ENCODE results near the gene TCF7L2.

Gene TCF7L2

DNA sequence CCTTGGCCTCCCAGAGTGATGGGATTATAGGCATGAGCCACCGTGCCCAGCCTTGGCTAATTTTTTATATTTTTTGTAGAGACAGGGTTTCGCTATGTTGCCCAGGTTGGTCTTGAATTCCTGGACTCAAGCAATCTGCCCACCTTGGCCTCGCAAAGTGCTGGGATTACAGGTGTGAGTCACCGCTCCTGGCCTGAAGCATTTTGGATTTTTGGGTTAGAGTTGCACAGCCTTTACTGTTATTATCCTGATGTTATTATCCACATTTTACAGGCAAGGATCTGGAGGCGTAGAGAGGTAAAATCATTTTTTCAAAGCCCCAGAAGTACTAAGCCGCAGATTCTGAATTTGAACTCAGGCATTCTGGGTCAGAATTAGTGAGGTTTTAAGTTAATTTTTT, 75.4 kb downstream of the TCF7L2 start:
- no peak for DNase-seq

DNA sequence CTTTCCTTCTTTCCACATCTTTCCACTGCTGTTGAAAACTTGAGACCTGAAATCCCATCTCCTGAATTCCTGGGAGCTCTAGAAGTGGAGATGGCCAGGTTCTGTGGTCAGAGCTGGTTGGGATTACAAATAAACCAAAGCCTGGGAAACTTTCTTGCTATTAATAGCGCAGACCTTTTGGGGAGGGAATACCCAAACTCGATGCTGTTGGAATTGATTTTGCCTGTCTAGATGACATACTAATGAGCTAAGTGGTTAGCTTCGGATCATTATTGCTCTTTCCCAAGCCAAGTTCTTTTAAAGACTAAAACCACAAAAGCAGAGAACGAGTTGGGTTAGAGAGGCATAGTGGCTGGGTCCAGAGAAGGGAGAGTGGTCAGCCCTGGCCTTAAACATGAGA, 76.6 kb downstream of the TCF7L2 start:
- DNase-seq: no peak

DNA sequence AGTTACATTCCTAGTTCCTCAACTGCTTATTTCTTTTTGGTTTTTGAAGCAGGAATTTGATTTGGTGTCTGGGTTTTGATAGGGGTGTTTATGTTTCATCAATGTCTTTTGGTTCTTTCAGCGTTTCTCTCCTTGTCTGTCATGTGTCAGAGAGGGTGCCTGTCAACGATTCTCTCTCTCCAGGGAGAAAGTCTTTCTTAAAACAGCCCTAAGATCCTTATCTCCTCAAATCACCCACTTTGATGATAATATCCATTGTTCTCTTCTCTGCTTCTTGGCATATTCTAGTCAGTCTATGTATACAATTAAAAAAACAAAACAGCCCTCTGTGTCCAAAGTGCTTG, 77.2 kb downstream of the TCF7L2 start:
- no peak for DNase-seq

DNA sequence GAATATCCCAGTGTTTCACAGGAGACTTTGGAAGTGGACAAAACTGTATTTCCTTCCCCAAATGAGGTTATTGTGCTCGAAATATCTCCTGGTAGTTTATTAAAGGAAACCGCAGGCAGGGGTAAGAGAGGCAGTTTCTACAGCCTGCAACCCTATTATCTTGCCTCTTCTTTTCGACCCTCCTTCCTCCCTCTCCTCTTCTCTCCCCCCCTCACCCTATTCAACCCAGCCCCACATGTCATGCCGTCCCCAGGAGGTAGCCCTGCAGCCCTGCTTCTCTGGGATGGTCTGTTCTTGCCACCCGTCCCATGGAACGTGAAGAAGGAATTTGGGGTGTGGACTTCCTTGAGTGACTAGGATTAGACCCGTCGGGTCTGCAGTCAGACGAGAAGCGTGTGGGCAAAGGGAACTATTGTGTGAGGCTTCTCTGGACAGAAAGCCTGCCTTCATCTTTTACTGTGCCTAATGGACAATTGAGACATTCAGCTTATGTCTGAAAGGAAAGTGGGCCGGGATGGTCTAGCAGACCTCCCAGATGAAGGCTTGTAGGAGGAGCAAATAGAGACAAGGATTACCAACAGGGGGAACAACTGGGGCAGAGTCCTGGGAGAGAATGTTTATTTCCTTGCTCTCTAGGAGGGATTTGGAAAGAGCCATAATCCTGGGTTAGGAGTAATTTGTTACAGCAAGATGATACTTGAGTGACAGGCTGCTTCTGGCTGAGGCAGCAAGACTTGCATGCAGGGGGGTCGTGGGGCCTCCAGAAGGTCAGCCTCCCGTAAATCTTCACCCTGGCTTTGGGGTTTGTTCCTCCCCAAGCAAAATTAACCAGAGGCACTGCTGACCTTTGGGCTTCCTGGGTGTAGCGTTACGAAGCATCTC, 77.8 kb downstream of the TCF7L2 start:
- DNase-seq: peak; percentile 5 to 33

DNA sequence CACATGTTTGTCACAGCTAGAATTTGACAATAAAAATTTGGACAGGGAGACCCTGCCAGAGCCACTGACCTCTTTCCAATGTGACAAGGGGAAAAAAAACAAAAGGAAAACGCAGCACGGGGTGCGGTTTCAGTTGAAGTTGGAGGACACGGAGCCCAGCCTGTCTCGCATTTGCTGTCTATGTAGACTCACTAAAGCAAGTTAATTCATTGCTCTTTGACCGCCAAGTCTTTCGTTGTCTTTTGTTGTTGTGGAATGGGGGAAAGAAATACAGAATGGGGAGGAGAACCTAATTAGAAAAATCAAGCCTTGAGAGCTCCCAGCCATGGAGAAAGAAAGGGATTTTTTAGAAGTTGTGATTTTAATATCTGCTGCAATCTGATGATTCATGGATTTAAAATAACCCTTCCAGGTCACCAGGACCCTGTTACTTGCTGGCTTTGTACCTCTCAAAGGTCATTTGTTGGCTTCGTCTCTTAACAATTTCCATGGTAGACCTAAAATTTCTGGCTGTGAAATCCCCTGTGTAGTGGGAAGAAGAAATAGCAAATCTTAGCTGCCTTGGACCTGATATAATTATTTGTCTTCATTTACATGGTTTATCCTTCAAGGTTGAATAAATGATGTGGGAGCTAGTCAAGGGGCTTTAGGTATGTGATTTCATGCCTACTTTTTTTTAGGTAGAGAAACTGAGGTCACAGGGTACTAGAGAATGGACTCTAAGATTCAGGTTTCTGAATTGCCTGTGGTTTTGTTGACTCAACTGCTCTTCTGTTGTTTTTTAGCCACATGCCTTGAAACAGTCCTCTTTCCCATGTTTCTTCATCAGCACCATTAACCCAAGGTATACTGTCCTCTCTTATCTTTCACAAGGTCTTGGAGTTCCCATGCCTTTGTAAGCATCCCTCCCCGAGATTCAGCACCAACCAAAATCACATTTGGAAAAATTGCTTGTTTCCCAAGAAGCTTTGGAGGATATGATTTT, 78.7 kb downstream of the TCF7L2 start:
- no peak for DNase-seq

DNA sequence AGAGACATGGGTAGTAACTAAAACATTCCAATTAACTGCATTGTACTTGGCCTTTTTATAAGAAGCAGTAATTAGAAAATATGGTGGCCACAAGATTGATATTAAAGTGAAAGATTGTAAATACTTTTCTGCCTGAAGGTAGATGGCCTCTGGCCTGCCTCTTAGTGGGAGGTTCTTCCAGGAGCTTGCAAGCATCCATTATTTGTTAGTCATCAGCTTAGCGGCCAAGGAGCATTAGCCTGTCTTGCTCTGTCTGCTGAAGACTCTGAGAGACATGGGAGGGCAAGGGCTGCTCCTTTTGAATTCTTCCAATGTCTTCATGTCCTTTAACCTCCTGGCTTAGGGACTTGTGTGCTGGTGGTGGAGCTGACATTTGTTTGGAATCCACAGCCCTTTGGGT, 80.4 kb downstream of the TCF7L2 start:
- no peak for DNase-seq

DNA sequence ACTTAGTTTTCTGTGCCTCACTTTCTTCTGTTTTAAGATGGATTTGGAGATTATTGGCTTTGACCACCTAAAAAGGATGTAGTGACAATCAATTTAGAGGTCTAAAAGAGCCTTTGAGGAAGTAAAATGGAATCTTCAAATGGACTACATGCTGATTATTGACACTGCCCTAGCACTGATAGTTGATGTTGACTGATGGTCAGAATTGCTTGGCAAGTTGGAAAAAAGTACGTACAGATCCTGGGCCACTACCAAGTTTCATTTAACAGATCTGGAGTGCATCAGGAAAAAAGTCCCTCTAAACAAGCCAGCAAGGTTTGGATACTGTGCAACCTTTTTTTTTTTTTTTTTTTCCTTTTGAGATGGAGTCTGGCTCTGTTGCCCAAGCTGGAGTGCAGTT, 81.1 kb downstream of the TCF7L2 start:
- DNase-seq: no peak

DNA sequence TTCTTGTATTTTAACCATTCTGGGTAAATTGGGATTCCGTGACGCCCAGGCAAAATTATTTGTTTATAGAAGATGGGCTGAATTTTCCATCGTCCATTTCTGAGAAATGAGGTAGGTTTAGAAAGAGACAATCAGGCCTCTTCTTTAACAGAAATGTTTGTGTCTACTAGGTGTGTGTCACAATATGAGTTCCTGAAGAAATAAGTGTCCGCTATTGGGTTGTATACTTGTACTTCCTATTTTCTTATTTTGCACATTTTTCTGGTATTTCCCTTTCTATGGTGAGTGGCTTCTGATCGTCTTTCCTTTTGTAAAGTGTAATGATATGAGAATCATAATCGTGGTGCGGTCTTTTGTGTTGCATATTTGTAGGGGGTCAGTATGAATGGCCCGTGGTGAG, 83.9 kb downstream of the TCF7L2 start:
- no peak for DNase-seq

DNA sequence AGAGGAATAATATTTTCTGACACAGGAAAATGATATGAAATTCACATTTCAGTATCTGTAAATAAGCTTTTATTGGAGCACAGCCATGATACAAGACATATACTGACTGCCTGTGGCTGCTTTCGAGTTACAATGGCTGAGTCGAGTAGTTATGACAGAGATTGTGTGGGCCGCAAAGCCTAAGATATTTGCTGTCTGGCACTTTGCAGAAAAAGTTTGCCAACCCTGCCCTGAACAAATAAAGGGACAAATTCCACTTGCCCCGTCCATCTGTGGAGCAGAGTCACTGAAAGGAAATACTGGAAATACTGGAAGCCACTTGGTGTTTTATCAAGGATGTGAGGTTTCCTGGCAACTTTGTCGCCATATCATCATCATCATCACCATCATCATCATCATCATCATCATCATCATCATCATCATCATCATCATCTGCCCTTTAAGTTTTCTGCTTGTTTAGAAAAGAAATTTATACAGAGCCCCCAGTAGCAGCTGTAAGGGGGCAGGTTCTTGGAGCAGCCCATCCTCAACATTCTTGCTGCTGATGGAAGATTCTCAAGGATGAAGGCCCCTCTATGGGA, 85.8 kb downstream of the TCF7L2 start:
- no peak for DNase-seq

DNA sequence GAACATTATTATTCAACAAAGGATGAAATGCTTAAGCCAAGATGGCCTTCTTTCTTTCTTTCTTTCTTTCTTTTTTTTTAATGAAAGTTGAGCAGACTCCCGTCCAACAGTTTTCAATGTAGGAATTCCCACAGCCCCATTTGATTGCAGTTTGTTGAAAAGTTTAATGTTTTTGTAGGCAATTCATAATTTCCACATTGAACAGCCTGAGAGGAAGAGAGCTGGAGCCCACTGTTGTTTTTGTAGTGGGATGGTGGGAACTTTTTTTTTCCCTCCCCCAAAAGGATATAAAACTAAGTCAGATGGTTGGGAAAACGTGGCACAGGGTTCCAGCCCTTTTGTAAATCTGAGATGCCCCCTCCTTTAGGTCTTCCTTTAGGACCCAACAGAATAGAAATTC, 86.6 kb downstream of the TCF7L2 start:
- no peak for DNase-seq

DNA sequence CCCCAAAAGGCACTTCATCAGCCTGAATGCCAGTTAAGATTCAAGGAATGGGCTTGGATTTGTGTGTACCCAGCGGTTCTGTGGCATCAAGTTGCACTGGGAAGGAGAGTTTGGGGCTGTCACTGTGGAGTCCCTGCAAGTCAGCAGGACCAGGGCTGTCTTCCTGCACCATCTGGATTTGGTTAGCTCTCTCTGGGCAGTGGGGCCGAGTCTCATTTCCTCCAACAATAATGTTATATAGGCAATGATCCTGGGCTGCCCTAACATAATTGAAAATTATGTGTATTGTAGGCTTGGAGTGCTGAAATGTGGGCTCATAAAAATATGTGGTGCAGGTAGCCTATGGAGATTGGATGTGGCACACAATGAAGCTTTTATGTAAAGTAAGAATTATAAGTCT, 87.2 kb downstream of the TCF7L2 start:
- no peak for DNase-seq

DNA sequence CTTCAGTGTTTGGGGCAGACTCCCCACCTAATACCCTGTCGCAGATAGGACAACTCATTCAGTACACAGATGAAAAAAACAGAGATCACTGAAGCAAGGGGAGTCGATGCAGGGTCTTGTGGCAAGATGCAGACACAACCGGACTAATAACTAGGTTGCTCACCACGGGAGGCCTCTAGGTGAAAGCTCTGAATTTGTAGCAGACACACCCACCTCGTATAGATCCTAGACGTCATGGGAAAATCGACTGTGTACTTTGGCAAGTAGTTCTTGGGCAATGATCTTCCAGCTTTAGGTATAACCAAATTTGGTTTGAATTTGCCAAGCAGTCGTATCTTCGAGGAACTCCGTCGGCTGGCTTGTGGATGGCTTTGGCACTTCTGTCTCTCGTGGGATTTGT, 88.1 kb downstream of the TCF7L2 start:
- DNase-seq: no peak

DNA sequence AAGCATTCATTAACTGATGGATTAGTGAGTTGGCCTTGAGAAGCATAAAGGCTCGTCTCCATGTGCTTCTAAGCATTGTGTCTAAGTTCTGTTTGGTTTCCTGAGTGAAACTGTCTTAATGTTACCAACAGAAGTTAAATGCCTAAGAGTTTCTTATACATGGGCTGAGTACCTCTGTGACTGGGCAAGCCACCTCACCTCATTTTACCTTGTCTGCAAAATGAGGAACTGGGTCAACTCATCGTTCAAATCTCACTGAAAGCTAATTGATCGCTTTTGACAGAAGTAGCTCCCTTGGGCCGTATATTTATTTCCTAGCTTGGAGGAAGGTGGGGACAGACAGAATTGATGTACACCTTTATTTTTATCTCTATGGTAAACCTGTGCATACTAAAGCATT, 88.9 kb downstream of the TCF7L2 start:
- no peak for DNase-seq

DNA sequence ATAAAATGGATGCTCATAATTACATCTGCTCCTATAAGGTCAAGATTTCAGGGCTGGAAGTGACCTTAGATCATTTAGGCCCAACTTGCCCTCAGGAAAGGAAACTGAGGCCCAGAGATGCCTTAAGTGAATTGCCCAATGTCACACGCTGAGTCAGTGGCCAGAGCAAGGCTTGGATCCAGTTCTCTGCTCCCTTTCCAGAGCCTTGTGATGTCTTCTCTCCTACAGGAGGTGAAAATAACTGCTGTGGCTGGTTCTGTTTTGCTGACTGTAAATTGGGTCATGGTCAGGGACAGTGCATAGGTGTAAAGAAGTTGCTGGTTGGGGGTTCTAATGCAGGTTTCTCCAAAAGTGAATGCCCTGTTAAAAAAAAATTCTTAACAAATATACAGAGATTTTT, 91.3 kb downstream of the TCF7L2 start:
- no peak for DNase-seq

DNA sequence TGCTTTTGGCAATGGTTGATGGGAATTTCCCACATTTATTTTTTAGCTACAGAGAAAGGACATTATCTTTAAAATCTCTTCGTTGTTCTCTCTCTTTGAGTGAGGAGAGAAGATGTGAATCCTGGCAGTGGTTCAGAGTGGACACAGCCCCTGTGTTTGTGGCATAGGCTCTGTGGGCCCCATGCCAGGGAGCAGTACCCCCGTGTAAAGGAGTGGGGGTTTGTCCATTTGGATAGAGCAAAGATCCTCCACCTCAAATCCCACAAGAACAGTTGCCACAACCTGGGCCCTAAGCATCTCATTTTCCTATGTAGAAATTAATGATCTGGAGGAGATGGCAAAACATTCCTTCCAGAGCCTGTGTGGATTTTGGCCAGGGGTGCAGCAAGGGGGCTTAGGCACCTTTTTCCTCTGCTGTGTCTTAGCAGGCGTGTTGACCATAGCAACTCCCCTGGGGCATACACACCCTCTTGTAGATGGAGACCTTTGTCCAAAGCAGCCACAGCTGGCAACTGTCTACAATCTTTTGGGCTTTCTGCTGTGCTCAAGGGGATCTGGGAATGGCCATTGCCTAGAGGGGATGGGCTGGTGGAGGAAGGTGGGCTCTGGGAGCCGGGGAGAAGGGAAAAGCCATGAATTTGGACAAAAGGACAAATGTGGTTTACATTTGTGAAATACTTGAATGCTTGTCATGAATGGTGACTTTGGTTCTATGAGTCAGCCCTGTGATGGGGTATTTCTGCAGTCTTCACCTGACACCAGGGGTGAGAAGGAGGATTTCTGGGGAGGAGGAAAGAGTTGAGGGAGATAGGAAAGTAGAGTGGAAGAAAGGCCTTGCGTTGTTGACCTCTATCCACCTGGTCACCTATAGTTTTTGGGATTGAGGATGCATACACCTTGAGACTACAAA, 92.0 kb downstream of the TCF7L2 start:
- DNase-seq: no peak

DNA sequence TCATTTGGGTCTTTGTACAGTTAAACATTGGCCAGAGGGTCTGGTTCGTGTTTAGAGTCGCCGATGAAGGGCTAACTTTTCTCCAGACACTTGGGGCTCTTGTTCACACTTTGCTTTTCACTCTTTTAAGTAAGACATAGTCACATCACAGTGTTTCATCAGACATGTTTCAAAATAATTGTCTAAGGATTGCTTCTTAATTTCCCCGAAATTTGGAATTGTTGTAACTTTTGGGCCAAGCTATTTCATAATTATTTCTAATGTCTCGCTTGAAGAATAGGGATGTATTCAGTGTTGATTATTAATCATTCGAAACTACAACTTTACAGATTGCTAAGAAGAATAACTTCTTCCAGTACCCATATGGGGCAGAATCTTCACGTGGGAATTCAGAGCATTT, 92.8 kb downstream of the TCF7L2 start:
- no peak for DNase-seq

DNA sequence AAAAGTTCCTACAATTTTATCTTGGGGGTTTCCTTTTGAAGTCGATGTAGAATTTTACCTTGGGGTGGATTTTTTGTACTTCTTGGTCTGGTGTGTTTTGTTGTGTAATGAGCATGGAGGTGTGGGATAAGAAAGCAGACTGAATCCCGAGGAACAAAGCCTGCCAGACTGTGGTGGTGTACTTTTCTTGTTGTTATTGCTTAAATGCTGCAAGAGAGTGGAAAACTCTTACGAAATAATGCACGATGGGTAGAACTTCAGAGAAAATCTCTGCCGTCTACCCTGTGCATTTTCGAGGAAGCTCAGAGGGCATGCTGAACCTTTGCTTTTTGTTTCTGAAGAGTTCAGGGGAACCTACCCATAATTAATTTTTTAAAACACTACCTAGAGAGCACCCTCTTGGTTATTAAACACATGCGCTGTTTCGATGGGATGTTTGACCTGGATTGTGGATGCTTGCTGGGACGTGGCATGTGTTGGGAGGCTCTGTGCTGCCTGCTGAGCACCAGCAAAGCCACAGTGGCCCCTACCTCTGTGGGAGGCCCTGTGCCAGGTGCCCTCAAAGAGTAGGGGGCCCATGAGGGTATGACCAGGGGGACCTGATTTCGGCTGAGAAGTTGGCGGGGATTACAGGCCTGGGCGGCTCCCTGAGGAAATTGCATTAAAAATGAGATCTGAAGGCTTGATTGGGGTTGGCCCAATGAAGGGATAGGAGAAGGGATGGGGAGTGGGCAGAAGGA, 94.1 kb downstream of the TCF7L2 start:
- DNase-seq: no peak

DNA sequence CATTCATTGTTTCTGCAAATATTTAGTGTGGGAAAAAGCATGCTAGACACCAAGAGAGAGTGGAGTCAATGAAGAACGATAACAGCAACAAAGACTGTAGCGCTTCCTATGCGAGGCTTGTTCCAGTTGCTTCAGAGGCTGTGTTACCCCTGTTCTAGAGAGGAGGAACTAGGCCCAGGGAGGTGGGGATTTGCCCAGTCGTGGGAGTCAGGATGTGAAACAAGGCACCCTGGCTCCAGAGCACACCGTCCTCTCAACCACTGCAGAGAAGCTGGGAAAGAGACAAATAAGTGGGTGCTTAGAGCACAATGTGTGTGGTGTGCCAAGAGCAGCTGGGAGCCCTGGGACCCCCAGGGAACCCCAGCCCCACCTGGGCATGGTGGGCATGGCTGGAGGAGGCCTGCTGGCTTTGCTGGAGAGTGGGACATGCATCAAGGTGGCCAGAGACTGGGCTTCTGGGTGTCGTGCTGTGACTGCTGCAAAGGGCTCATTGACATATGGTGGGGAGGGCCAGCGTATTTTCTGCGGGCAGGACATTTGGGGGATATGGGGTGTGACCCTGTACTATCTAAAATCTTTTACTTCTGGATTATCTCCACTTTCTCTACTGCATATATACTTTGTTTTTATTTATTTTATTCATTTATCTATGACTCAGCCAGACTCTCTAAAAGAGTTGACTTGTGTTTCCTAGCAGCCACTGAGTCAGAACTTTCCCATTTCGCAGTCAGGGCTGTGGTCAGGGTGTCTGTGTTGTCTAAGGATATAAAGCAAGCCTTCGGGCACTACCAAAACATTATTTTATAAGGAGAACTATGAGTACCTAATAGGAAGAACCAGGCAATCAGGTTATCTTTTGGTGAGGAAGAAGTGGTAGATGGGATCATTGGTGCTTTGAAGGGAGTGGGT, 95.4 kb downstream of the TCF7L2 start:
- no peak for DNase-seq

DNA sequence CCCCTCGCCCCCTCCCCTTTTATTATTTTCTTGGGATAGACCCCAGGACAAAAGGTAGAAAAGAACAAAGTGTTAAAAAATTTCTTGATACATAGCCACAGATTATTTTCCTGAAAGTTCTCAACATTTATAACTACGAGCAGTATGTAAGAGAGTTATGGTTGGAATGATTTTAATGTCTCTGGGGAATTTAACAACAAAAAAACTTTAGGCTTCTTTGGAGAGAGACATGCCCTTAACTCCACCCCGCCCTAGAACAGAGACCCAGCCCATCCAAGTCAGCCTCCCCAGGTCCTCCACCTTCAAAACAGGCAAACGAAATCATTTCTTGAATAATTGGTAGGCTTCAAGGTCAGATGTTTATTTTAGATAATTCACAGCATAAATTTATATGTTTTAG, 97.1 kb downstream of the TCF7L2 start:
- DNase-seq: no peak

DNA sequence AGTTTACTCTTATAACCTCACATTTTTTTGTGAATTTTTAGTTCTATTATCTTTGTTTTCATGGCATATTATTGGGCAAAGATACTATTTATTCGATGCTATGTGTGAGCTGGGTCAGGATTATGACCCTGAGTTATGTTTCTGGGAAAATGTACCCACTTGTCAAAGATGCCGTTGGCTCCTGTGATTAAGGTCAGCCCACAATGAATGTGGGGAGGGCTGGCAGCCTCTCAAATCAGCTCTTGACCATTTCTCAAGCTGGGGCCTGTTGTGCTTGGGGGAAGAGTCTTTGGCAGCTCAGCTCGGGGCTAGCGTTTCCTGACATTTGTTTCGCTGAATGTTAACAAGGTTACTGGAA, 97.5 kb downstream of the TCF7L2 start:
- no peak for DNase-seq
